ENCODE data around the gene B4GAT1. TPM values are rescaled to one million over a fixed set of nuclear protein-coding genes. Genes with fewer than 3 reads are reported as not detected.

B4GAT1 gene
- polyA plus RNA-seq, 1 experiment, result 15.9 TPM

- TF ChIP-seq, protein P1, sequence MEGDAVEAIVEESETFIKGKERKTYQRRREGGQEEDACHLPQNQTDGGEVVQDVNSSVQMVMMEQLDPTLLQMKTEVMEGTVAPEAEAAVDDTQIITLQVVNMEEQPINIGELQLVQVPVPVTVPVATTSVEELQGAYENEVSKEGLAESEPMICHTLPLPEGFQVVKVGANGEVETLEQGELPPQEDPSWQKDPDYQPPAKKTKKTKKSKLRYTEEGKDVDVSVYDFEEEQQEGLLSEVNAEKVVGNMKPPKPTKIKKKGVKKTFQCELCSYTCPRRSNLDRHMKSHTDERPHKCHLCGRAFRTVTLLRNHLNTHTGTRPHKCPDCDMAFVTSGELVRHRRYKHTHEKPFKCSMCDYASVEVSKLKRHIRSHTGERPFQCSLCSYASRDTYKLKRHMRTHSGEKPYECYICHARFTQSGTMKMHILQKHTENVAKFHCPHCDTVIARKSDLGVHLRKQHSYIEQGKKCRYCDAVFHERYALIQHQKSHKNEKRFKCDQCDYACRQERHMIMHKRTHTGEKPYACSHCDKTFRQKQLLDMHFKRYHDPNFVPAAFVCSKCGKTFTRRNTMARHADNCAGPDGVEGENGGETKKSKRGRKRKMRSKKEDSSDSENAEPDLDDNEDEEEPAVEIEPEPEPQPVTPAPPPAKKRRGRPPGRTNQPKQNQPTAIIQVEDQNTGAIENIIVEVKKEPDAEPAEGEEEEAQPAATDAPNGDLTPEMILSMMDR (IDR thresholded peaks at IDR 0.05; ENCODE audit: low read depth, low read length), result no peak
- CTCF ChIA-PET, result interaction anchor here (0.7 to 2.3 kb wide), 10 partner anchors 9 to 54 kb away, joined by 3 to 64 read pairs (median 4); partner anchors contain the start of genes BRMS1, CD248 and YIF1A
- POLR2A ChIA-PET, result interaction anchor here (0.5 to 3.7 kb wide), 15 partner anchors 9 to 779 kb away, joined by 3 to 99 read pairs (median 5); partner anchors contain the start of genes B4GAT1, BRMS1, CD248 and YIF1A
- no peak for DNase-seq (ENCODE audit: low read depth, low spot score)
- H3K9me3 ChIP-seq (ENCODE audit: control insufficient read depth, insufficient read depth, low read length), result peaks cover 3% of the 10 kb centered on the region; the same call in 1 of the 2 replicates
- H3K27ac ChIP-seq (ENCODE audit: low read depth, low read length), result peak overlapping the region; percentile 97
- H3K4me3 ChIP-seq (ENCODE audit: low read depth, low read length), result peak overlapping the region; percentile 85
- no peaks in the 10 kb centered on the region for H3K27me3 ChIP-seq (ENCODE audit: control insufficient read depth, insufficient read depth, low read length)
Measured at GRCh38 chr11:66335531-66336233, 11.7 kb downstream of the B4GAT1 start.

- CTCF ChIA-PET, result interaction anchor here (0.6 to 2.3 kb wide), 4 partner anchors 13 to 54 kb away, joined by 4 to 64 read pairs (median 6); partner anchors contain the start of gene YIF1A
- Histone ChIP-seq H3K9me3 (ENCODE audit: control insufficient read depth, insufficient read depth, low read length) (peaks cover 3% of the 10 kb centered on the region; the same call in 1 of the 2 replicates), H3K27me3 (ENCODE audit: control insufficient read depth, insufficient read depth, low read length) (no peaks in the 10 kb centered on the region), H3K27ac (ENCODE audit: low read depth, low read length) (peak overlapping the region; percentile 97), H3K4me3 (ENCODE audit: low read depth, low read length) (peak overlapping the region; percentile 85)
- TF ChIP-seq, protein P1 (IDR thresholded peaks at IDR 0.05; ENCODE audit: low read depth, low read length), result no peak
- POLR2A ChIA-PET, result interaction anchor here (0.5 to 3.7 kb wide), 6 partner anchors 10 to 778 kb away, joined by 4 to 99 read pairs (median 17); partner anchors contain the start of genes BRMS1, CD248 and YIF1A
- no peak for DNase-seq (ENCODE audit: low read depth, low spot score)
Measured at GRCh38 chr11:66334605-66335442, 12.6 kb downstream of the B4GAT1 start.

GRCh38 chr11:66333896-66334604 is 13.4 kb downstream of the B4GAT1 start:
- Histone ChIP-seq H3K9me3 (ENCODE audit: control insufficient read depth, insufficient read depth, low read length) (peaks cover 3% of the 10 kb centered on the region; the same call in 1 of the 2 replicates), H3K27ac (ENCODE audit: low read depth, low read length) (no peak overlapping the region), H3K27me3 (ENCODE audit: control insufficient read depth, insufficient read depth, low read length) (no peaks in the 10 kb centered on the region), H3K4me3 (ENCODE audit: low read depth, low read length) (peak overlapping the region; percentile 85)
- POLR2A ChIA-PET, result interaction anchor here (1.7 to 3.7 kb wide), 4 partner anchors 17 to 45 kb away, joined by 5 to 99 read pairs (median 38); partner anchors contain the start of genes CD248 and YIF1A
- DNase-seq (ENCODE audit: low read depth, low spot score), result no peak
- TF ChIP-seq, protein P1 (IDR thresholded peaks at IDR 0.05; ENCODE audit: low read depth, low read length), result no peak
- CTCF ChIA-PET, result interaction anchor here (0.5 to 6.0 kb wide), 4 partner anchors 21 to 564 kb away, joined by 4 to 64 read pairs (median 34); partner anchors contain the start of gene YIF1A

DNA sequence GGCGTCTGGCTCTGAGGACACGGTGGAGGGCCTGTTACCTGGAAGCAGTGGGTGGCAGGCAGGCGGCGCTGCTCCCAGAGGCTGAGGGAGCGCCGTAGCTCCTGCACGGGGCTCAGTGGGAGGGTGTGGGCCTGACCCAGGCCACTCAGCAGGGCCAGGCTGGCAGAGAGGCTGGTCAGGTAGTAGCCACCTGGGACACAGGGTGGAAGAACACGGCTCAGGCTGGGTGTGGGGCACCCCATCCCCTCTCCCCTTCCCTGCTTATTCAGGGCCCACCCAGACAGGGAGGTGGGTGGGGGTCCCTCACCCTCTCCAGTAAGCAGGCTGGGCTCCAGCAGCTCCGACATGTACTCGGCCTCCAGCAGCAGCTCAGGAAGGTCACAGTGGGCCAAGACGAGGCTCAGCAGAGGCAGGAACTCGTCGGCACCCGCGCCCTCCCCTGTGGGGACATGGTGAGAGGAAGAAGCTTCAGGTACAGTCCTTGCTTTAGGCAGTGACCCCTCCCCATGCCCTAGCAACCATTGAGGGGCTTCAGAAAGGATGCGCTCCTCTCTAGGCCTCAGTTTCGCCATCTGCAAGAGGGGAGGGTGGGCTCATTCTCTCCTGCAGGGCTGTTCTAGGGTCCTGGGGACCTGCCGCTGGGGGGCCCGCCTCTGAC is 14.1 kb downstream of the B4GAT1 start:
- Histone ChIP-seq H3K27ac (ENCODE audit: low read depth, low read length) (no peak overlapping the region), H3K4me3 (ENCODE audit: low read depth, low read length) (no peak overlapping the region; the same call in 1 of the 2 replicates), H3K27me3 (ENCODE audit: control insufficient read depth, insufficient read depth, low read length) (no peaks in the 10 kb centered on the region), H3K9me3 (ENCODE audit: control insufficient read depth, insufficient read depth, low read length) (peaks cover 3% of the 10 kb centered on the region; the same call in 1 of the 2 replicates)
- ChIA-PET POLR2A (interaction anchor here (3.7 kb wide), 1 partner anchor 21 kb away, joined by 99 read pairs; no protein-coding TSS in a partner anchor), CTCF (interaction anchor here (0.5 to 6.0 kb wide), 2 partner anchors 21 to 564 kb away, joined by 6 to 62 read pairs; no protein-coding TSS in a partner anchor)
- DNase-seq (ENCODE audit: low read depth, low spot score), result no peak
- TF ChIP-seq, protein P1 (IDR thresholded peaks at IDR 0.05; ENCODE audit: low read depth, low read length), result no peak
